ENCODE results near the gene SLC7A6OS.
A peak's percentile ranks its signal among the peaks of the same experiment; 100 is the strongest.

SLC7A6OS gene

GRCh38 chr16:68310774-68311511, at the start of gene SLC7A6OS, which contains the start of gene PRMT7:
Gene SLC7A6OS, minus strand, starts transcription at chr16:68310946. Its CDS starts 20 bp downstream, at chr16:68310926.
Gene PRMT7, plus strand, starts transcription at chr16:68311019. Its CDS starts 4,961 bp downstream, at chr16:68315980.
- Histone ChIP-seq H3K27ac (ENCODE audit: low read depth, low read length) (peak within 1 kb of the TSS; percentile 81), H3K4me1 (ENCODE audit: control insufficient read depth in 5 of 5, insufficient read depth in 5 of 5, low read length in 5 of 5) (peaks cover 7 to 38% (median 34%) of the 10 kb centered on the region in 5 donors), H3K27me3 (ENCODE audit: control insufficient read depth in 5 of 5, insufficient read depth in 4 of 5, low read length in 5 of 5) (no peaks in the 10 kb centered on the region), H3K9ac (ENCODE audit: low read length in 5 of 5) (peak within 1 kb of the TSS; percentile 86 to 99 (median 95)), H3K4me3 (ENCODE audit: low read depth in 1 of 5, low read length in 5 of 5) (peak within 1 kb of the TSS; percentile 91 to 99 (median 97)), H3K36me3 (ENCODE audit: control insufficient read depth in 5 of 5, insufficient read depth in 5 of 5, low read length in 5 of 5) (peaks cover 9 to 37% (median 17%) of the 10 kb centered on the region in 5 donors), H3K9me3 (ENCODE audit: control insufficient read depth in 5 of 5, low read length in 5 of 5) (no peaks in the 10 kb centered on the region)

- H3K4me3 ChIP-seq (ENCODE audit: low read depth in 1 of 5, low read length in 5 of 5): no peak overlapping the region
- peaks cover 0 to 48% (median 47%) of the 10 kb centered on the region in 5 donors for H3K36me3 ChIP-seq (ENCODE audit: control insufficient read depth in 5 of 5, insufficient read depth in 5 of 5, low read length in 5 of 5)
- H3K27me3 ChIP-seq (ENCODE audit: control insufficient read depth in 5 of 5, insufficient read depth in 4 of 5, low read length in 5 of 5): peaks cover 0 to 11% (median 7%) of the 10 kb centered on the region in 5 donors
- peaks cover 0 to 43% (median 28%) of the 10 kb centered on the region in 5 donors for H3K4me1 ChIP-seq (ENCODE audit: control insufficient read depth in 5 of 5, insufficient read depth in 5 of 5, low read length in 5 of 5)
- H3K9me3 ChIP-seq (ENCODE audit: control insufficient read depth in 5 of 5, low read length in 5 of 5): no peaks in the 10 kb centered on the region
- H3K27ac ChIP-seq (ENCODE audit: low read depth, low read length): no peak overlapping the region
- no peak overlapping the region for H3K9ac ChIP-seq (ENCODE audit: low read length in 5 of 5)
Measured at GRCh38 chr16:68359398-68360191, 48.8 kb upstream of the SLC7A6OS start.

- H3K4me1 ChIP-seq (ENCODE audit: control insufficient read depth in 5 of 5, insufficient read depth in 5 of 5, low read length in 5 of 5): peaks cover 0 to 38% (median 28%) of the 10 kb centered on the region in 5 donors
- H3K27ac ChIP-seq (ENCODE audit: low read depth, low read length): no peak overlapping the region
- H3K9ac ChIP-seq (ENCODE audit: low read length in 5 of 5): no peak overlapping the region
- H3K27me3 ChIP-seq (ENCODE audit: control insufficient read depth in 5 of 5, insufficient read depth in 4 of 5, low read length in 5 of 5): peaks cover 0 to 8% (median 5%) of the 10 kb centered on the region in 5 donors
- no peak overlapping the region for H3K4me3 ChIP-seq (ENCODE audit: low read depth in 1 of 5, low read length in 5 of 5)
- peaks cover 0 to 55% (median 53%) of the 10 kb centered on the region in 5 donors for H3K36me3 ChIP-seq (ENCODE audit: control insufficient read depth in 5 of 5, insufficient read depth in 5 of 5, low read length in 5 of 5)
- no peaks in the 10 kb centered on the region for H3K9me3 ChIP-seq (ENCODE audit: control insufficient read depth in 5 of 5, low read length in 5 of 5)
Measured at GRCh38 chr16:68358951-68359350, 48.2 kb upstream of the SLC7A6OS start.

GRCh38 chr16:68357923-68358322, 47.2 kb upstream of the SLC7A6OS start:
- H3K36me3 ChIP-seq (ENCODE audit: control insufficient read depth in 5 of 5, insufficient read depth in 5 of 5, low read length in 5 of 5): peaks cover 0 to 65% (median 63%) of the 10 kb centered on the region in 5 donors
- H3K9me3 ChIP-seq (ENCODE audit: control insufficient read depth in 5 of 5, low read length in 5 of 5): no peaks in the 10 kb centered on the region
- H3K27me3 ChIP-seq (ENCODE audit: control insufficient read depth in 5 of 5, insufficient read depth in 4 of 5, low read length in 5 of 5): no peaks in the 10 kb centered on the region
- H3K9ac ChIP-seq (ENCODE audit: low read length in 5 of 5): no peak overlapping the region
- peaks cover 0 to 38% (median 28%) of the 10 kb centered on the region in 5 donors for H3K4me1 ChIP-seq (ENCODE audit: control insufficient read depth in 5 of 5, insufficient read depth in 5 of 5, low read length in 5 of 5)
- no peak overlapping the region for H3K27ac ChIP-seq (ENCODE audit: low read depth, low read length)
- H3K4me3 ChIP-seq (ENCODE audit: low read depth in 1 of 5, low read length in 5 of 5): no peak overlapping the region

- peaks cover 3 to 69% (median 67%) of the 10 kb centered on the region in 5 donors for H3K36me3 ChIP-seq (ENCODE audit: control insufficient read depth in 5 of 5, insufficient read depth in 5 of 5, low read length in 5 of 5)
- H3K9ac ChIP-seq (ENCODE audit: low read length in 5 of 5): no peak overlapping the region
- no peak overlapping the region for H3K27ac ChIP-seq (ENCODE audit: low read depth, low read length)
- no peaks in the 10 kb centered on the region for H3K27me3 ChIP-seq (ENCODE audit: control insufficient read depth in 5 of 5, insufficient read depth in 4 of 5, low read length in 5 of 5)
- H3K4me1 ChIP-seq (ENCODE audit: control insufficient read depth in 5 of 5, insufficient read depth in 5 of 5, low read length in 5 of 5): peaks cover 0 to 38% (median 28%) of the 10 kb centered on the region in 5 donors
- no peaks in the 10 kb centered on the region for H3K9me3 ChIP-seq (ENCODE audit: control insufficient read depth in 5 of 5, low read length in 5 of 5)
- no peak overlapping the region for H3K4me3 ChIP-seq (ENCODE audit: low read depth in 1 of 5, low read length in 5 of 5)
Measured at GRCh38 chr16:68357521-68357922, 46.8 kb upstream of the SLC7A6OS start.

- Histone ChIP-seq H3K9ac (ENCODE audit: low read length in 5 of 5) (no peak overlapping the region), H3K9me3 (ENCODE audit: control insufficient read depth in 5 of 5, low read length in 5 of 5) (no peaks in the 10 kb centered on the region), H3K27me3 (ENCODE audit: control insufficient read depth in 5 of 5, insufficient read depth in 4 of 5, low read length in 5 of 5) (no peaks in the 10 kb centered on the region), H3K36me3 (ENCODE audit: control insufficient read depth in 5 of 5, insufficient read depth in 5 of 5, low read length in 5 of 5) (peaks cover 5 to 75% (median 73%) of the 10 kb centered on the region in 5 donors), H3K4me1 (ENCODE audit: control insufficient read depth in 5 of 5, insufficient read depth in 5 of 5, low read length in 5 of 5) (peaks cover 0 to 36% (median 23%) of the 10 kb centered on the region in 5 donors), H3K4me3 (ENCODE audit: low read depth in 1 of 5, low read length in 5 of 5) (no peak overlapping the region), H3K27ac (ENCODE audit: low read depth, low read length) (no peak overlapping the region)
Measured at GRCh38 chr16:68356919-68357286, 46.2 kb upstream of the SLC7A6OS start.

GRCh38 chr16:68356249-68356918, 45.6 kb upstream of the SLC7A6OS start:
- peaks cover 0 to 36% (median 18%) of the 10 kb centered on the region in 5 donors for H3K4me1 ChIP-seq (ENCODE audit: control insufficient read depth in 5 of 5, insufficient read depth in 5 of 5, low read length in 5 of 5)
- H3K9ac ChIP-seq (ENCODE audit: low read length in 5 of 5): peak overlapping the region in 1 of 5 donors; percentile 11
- peaks cover 5 to 81% (median 78%) of the 10 kb centered on the region in 5 donors for H3K36me3 ChIP-seq (ENCODE audit: control insufficient read depth in 5 of 5, insufficient read depth in 5 of 5, low read length in 5 of 5)
- peak overlapping the region in 1 of 5 donors; percentile 26 for H3K4me3 ChIP-seq (ENCODE audit: low read depth in 1 of 5, low read length in 5 of 5)
- no peaks in the 10 kb centered on the region for H3K9me3 ChIP-seq (ENCODE audit: control insufficient read depth in 5 of 5, low read length in 5 of 5)
- no peaks in the 10 kb centered on the region for H3K27me3 ChIP-seq (ENCODE audit: control insufficient read depth in 5 of 5, insufficient read depth in 4 of 5, low read length in 5 of 5)
- no peak overlapping the region for H3K27ac ChIP-seq (ENCODE audit: low read depth, low read length)

- Histone ChIP-seq H3K9ac (ENCODE audit: low read length in 5 of 5) (peak overlapping the region in 2 of 5 donors; percentile 11 to 37), H3K9me3 (ENCODE audit: control insufficient read depth in 5 of 5, low read length in 5 of 5) (no peaks in the 10 kb centered on the region), H3K4me3 (ENCODE audit: low read depth in 1 of 5, low read length in 5 of 5) (peak overlapping the region in 1 of 5 donors; percentile 26), H3K4me1 (ENCODE audit: control insufficient read depth in 5 of 5, insufficient read depth in 5 of 5, low read length in 5 of 5) (peaks cover 0 to 36% (median 15%) of the 10 kb centered on the region in 5 donors), H3K36me3 (ENCODE audit: control insufficient read depth in 5 of 5, insufficient read depth in 5 of 5, low read length in 5 of 5) (peaks cover 5 to 88% (median 83%) of the 10 kb centered on the region in 5 donors), H3K27ac (ENCODE audit: low read depth, low read length) (no peak overlapping the region), H3K27me3 (ENCODE audit: control insufficient read depth in 5 of 5, insufficient read depth in 4 of 5, low read length in 5 of 5) (no peaks in the 10 kb centered on the region)
Measured at GRCh38 chr16:68355447-68356248, 44.9 kb upstream of the SLC7A6OS start.

GRCh38 chr16:68354816-68355215, 44.1 kb upstream of the SLC7A6OS start:
- no peaks in the 10 kb centered on the region for H3K9me3 ChIP-seq (ENCODE audit: control insufficient read depth in 5 of 5, low read length in 5 of 5)
- H3K4me3 ChIP-seq (ENCODE audit: low read depth in 1 of 5, low read length in 5 of 5): no peak overlapping the region
- peaks cover 0 to 36% (median 15%) of the 10 kb centered on the region in 5 donors for H3K4me1 ChIP-seq (ENCODE audit: control insufficient read depth in 5 of 5, insufficient read depth in 5 of 5, low read length in 5 of 5)
- peaks cover 10 to 96% (median 89%) of the 10 kb centered on the region in 5 donors for H3K36me3 ChIP-seq (ENCODE audit: control insufficient read depth in 5 of 5, insufficient read depth in 5 of 5, low read length in 5 of 5)
- H3K27ac ChIP-seq (ENCODE audit: low read depth, low read length): no peak overlapping the region
- no peaks in the 10 kb centered on the region for H3K27me3 ChIP-seq (ENCODE audit: control insufficient read depth in 5 of 5, insufficient read depth in 4 of 5, low read length in 5 of 5)
- no peak overlapping the region for H3K9ac ChIP-seq (ENCODE audit: low read length in 5 of 5)

All from subcutaneous abdominal adipose tissue (tissue), 5 donors.